Sigmoid colon (tissue), 4 donors: ENCODE data around the gene MLF1.

ENCODE experiments used
- CTCF ChIP-seq, 4 experiments: fragments of 450-650 bp in 3 of 4; fragments of 200-600 bp in 1 of 4; IDR thresholded peaks; one replicate each; pipeline ENCODE4 v1.5.1; 2016 to 2019; ENCODE audit warnings: antibody characterized with exemption in 4 of 4, mild to moderate bottlenecking in 3 of 4, moderate library complexity in 2 of 4
- EP300 ChIP-seq, 4 donors: sonication (generic); formaldehyde crosslinking; IDR thresholded peaks; one replicate each; pipeline ENCODE4 v1.6.1; 2017; ENCODE audit warnings: antibody characterized with exemption in 4 of 4

DNA sequence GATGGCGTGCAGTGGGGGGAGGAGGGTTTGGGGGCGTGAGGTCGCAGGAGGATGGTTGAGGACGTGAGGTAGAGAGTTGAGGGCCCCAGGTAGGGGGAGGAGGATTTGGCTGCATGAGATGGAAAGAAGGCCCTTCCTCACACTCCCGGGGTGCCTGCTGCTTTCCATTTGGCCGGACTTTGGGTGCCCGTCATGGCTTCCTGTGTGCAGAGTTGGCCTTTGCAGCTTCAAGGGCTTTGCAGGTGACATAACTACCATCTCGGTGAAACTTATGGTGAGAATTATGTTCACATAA, 1.7 kb downstream of the MLF1 start:
- no peak for TF ChIP-seq CTCF (IDR thresholded peaks at IDR 0.05)
- TF ChIP-seq EP300 (IDR thresholded peaks at IDR 0.05): no peak
